HTERT RPE-1 (cell line): ENCODE measurements around the gene KRTAP1-3.
"Not testable (repeated sequence)": the region's sequence is repeated elsewhere in the genome, so short reads cannot be mapped to it uniquely, and the experiment has no call there.

Experiments
- in situ Hi-C: fragments of 300-500 bp; cut with MboI; formaldehyde crosslinking; loops from 4 replicates; pipeline ENCODE4 v1.14.3; 2020; ENCODE audit warnings: low sequenced_read_pairs

Gene KRTAP1-3

GRCh38 chr17:41012326-41013120, 22.2 kb downstream of the KRTAP1-3 start:
- in situ Hi-C loops, result no loop called here

DNA sequence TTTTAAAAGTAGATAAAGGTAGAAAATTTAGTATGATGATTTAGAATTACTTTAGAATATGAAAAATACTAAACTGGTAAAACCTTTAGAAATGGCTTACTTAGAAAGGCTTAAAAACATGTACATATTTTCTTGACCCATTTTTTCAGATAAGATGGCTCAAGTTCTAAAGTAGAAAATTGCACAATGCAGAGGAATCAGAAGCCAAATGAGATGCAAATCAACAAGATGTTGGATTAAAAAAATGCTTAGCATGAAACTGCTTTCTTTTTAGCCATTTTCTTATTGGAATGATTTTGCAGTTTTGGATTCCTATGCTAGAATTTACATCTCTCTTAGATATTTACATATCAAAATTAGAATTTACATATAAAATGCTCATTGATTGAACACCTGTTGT, 24.2 kb downstream of the KRTAP1-3 start:
- in situ Hi-C loops, result no loop called here

DNA sequence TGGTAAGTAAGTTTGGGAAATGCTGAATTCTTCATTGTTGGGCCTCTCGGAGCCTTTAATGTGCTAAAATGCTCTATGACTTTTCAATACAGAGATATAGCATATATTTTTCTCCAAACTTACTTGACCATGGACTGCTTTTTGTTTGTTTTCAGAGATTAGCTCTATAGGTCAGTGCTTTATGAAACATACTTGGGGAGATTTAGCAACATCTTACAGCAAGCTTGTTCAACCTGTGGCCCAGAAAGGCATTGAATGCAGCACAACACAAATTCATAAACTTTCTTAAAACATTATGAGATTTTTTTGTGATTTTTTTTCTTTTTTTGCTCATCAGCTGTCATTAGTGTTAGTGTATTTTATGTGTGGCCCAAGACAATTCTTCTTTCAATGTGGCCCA, 24.7 kb downstream of the KRTAP1-3 start:
- in situ Hi-C loops, result no loop called here

- in situ Hi-C loops, result no loop called here
These were observed 25.3 kb downstream of the KRTAP1-3 start for GRCh38 chr17:41009301-41009760.

DNA sequence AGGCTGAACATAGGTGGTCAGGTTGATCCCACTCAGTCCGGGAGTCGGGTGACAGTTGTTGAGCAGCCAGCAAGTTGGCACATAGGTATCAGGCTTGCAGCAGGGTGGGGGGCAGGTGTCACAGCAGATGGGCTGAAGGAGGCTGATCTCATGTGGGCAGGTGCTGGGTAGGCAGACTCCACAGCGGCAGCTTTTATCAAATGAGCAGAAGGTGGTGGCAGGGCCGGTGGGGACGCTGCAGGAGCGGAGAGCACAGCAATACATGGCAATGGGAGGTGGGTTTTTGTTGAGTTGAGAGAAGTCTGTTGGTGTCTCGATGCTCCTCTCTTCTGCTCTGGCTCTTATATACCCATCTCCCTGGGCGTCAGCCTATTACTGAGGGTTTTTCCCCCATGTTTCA, 25.9 kb downstream of the KRTAP1-3 start, which contains the start of gene KRTAP3-1:
Gene KRTAP3-1, minus strand, starts transcription at position 318 of the 400 bp plus-strand sequence. Its CDS starts 54 bp downstream, at position 264.
- in situ Hi-C loops, result no loop called here

DNA sequence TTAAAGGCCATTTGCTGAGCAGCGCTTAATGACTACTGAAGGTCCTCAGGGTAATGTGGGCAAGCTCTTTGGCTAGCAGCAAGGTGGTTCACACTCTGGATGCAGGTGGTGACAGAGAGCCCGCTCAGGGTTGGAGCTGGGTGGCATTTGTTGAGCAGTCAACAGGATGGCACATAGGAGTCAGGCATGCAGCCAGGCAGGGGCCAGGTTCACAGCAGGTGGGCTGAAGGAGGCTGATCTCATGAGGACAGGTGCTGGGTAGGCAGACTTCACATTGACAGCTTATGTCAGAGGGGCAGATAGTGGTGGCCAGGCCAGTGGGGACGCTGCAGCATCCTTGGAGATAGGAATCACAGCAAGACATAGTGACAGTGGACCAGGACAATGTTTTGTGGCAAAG, 30.3 kb downstream of the KRTAP1-3 start:
- in situ Hi-C loops, result no loop called here

DNA sequence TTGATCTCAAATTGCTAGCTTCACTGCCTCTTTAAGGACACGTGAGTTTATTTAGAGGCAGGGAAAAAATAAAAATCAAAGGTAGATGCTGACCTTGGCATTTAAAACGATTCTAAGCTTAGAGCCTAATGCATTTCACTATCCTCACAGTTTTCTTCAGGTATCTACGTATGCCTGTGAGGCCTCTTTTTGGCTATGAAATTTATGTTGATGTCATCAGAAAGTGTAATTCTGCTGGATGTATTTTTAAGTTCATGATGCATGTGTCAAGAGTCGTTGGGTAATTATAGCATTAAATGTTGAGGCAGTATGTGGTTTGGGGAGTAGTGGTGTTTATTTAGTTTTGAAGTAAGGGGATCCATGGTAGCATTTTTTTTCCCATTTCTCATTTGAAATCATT, 30.7 kb downstream of the KRTAP1-3 start:
- in situ Hi-C loops, result no loop called here

DNA sequence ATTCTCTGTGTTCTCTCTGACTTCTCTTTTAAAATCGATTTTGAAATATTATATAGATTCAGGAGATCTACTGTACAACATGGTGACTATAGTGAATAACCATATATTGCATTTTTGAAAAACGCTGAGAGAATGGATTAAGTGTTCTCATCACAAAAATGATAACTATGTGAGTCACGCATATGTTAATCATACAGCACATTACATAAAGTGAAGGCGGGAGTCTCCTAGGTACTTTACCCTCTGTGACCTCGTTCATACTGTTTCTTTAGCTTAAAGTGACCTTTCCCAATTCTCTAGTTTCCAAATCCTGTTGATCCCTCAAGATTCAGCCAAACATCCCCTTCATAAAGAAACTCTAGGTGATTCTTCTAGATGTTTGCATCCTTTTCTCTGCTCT, 31.9 kb downstream of the KRTAP1-3 start:
- in situ Hi-C loops, result no loop called here

- in situ Hi-C loops, result no loop called here
These were observed 32.9 kb downstream of the KRTAP1-3 start for GRCh38 chr17:41001795-41002194.

DNA sequence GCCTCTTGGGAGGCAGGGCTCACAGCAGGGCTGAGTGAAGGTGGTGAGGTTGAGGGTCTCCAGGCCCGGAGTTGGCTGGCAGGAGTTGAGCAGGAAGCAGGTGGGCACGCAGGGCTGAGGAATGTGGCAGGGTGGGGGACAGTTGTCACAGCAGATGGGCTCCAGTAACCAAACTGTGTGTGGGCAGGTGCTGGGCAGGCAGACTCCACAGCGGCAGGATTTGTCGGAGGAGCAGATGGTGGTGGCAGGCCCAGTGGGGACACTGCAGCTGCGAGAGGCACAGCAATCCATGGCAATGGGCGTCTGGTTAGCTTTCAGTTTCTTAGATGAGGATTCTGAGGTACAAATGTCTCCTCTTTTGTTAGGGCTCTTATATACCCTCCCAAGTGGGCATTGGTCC, 35.1 kb downstream of the KRTAP1-3 start, which contains the start of gene KRTAP3-2:
Gene KRTAP3-2, minus strand, starts transcription at position 344 of the 400 bp plus-strand sequence. Its CDS starts 53 bp downstream, at position 291.
- in situ Hi-C loops, result not testable (repeated sequence)

- in situ Hi-C loops, result no loop called here
These were observed 37.3 kb downstream of the KRTAP1-3 start for GRCh38 chr17:40997361-40997760.

DNA sequence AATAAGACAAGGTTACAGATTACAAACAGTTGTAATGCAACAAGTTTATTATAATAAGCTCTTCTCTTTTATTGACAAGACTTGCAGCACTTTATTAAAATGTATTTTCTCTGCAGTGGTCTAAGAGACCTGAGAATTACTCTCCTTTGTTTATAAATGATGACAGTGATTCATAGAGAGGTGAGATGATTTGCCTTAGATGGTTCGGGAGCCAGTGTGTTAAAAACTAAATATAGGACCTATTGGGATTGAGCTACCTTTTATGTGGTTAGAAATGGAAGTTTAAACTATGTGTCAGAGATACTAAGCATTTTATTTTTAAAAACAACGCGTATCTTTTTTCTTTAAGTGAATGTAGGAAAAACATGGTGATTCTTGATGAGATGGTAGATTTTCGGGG, 37.8 kb downstream of the KRTAP1-3 start:
- in situ Hi-C loops, result no loop called here

- in situ Hi-C loops, result no loop called here
These were observed 39.6 kb downstream of the KRTAP1-3 start for GRCh38 chr17:40995116-40995515.

- in situ Hi-C loops, result no loop called here
These were observed 40.8 kb downstream of the KRTAP1-3 start, which contains the start of gene KRTAP3-3 for GRCh38 chr17:40993839-40994238. KRTAP3-3 (minus strand) TSS chr17:40994164; CDS start chr17:40994097, 67 bp downstream.

- in situ Hi-C loops, result no loop called here
These were observed 41.6 kb downstream of the KRTAP1-3 start for GRCh38 chr17:40993084-40993483.

DNA sequence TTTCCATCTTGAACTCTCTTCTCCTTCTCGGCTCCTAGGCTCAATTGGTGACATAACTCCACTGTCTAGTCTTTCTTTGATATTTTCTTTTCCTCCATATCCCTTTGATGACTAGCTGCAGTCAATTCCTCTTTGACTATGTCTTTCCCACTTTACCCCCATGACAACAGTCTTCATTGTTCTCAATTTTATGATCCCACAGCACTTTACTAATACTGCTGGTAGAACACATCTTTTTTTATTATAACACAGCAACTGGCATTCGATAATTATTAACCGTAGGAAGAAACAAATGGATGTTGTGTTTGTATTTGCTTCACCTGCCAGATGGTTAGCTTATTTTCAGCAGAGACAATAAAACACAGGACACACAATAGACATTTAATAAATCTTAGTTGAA, 42.0 kb downstream of the KRTAP1-3 start:
- in situ Hi-C loops, result no loop called here

DNA sequence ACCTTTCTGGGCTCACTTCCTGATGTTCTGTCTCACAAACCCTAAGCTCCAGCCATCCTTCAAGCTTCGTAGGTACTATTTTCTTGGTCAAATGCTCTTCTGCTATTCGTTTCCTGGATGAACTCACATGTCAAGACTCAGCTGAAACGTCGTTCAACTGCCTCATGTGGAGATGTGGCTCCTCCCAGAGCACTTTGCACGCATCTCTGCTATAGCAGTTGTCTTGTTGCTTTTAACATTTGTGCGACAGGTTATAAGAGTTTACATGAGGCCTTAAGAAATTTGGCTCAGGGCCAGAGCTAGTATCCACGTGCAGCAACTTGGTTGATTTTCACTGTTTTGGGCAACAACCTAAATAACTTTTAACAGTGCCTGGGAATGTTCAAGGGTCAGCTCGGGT, 47.8 kb downstream of the KRTAP1-3 start:
- in situ Hi-C loops, result no loop called here

- in situ Hi-C loops, result no loop called here
These were observed 50.4 kb downstream of the KRTAP1-3 start, which contains the start of gene KRT40 for GRCh38 chr17:40984226-40984625. KRT40 (minus strand) TSS chr17:40984326; CDS start chr17:40984273, 53 bp downstream.
